ENCODE results near the gene ZEB2. TPM values are rescaled to one million over a fixed set of nuclear protein-coding genes. Genes with fewer than 3 reads are reported as not detected.

The ZEB2 gene
- total RNA-seq, 4 donors from 2014 or later, result 187 to 346 (median 266) TPM

DNA sequence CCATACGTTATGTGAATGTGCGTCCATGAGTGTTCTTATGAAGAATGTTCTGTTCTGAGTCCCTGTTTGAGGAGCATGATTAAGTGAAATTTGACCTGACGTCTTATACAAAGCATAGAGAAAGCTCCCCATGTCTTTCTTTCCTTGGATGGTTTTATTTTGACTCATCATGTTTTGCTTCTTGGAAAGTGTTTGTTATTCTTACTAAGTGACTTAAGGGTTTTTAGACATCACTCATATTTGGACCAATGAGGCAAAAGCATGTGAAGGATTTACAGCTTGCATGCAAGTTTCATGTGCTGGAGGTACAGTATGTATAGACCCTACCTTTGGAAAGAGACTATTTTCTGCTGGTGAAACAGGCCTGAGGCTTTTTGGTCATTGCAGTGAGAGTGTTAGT, 33.5 kb upstream of the ZEB2 start:
- TF ChIP-seq, protein P1, sequence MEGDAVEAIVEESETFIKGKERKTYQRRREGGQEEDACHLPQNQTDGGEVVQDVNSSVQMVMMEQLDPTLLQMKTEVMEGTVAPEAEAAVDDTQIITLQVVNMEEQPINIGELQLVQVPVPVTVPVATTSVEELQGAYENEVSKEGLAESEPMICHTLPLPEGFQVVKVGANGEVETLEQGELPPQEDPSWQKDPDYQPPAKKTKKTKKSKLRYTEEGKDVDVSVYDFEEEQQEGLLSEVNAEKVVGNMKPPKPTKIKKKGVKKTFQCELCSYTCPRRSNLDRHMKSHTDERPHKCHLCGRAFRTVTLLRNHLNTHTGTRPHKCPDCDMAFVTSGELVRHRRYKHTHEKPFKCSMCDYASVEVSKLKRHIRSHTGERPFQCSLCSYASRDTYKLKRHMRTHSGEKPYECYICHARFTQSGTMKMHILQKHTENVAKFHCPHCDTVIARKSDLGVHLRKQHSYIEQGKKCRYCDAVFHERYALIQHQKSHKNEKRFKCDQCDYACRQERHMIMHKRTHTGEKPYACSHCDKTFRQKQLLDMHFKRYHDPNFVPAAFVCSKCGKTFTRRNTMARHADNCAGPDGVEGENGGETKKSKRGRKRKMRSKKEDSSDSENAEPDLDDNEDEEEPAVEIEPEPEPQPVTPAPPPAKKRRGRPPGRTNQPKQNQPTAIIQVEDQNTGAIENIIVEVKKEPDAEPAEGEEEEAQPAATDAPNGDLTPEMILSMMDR (IDR thresholded peaks at IDR 0.05; ENCODE audit: low read depth), result no peak

DNA sequence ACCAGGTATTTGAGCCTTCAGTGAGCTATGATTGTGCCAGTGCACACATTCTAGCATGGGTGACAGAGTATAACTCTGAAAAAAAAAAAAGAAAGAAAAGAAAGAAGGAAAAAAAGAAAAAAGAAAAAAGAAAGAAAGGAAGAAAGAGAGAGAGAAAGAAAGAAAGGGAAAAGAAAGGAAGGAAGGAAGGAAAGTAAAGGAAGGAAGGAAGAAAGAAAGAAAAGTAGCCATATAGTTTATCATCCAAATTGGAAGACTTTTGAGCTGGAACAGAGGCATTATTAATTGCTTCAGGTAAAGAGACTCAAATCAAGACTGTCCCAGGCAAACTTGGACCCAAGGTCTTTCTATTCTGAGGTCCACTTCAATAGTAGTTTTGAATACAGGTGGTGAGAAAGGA, 32.9 kb upstream of the ZEB2 start:
- TF ChIP-seq, protein P1 (IDR thresholded peaks at IDR 0.05; ENCODE audit: low read depth), result no peak

DNA sequence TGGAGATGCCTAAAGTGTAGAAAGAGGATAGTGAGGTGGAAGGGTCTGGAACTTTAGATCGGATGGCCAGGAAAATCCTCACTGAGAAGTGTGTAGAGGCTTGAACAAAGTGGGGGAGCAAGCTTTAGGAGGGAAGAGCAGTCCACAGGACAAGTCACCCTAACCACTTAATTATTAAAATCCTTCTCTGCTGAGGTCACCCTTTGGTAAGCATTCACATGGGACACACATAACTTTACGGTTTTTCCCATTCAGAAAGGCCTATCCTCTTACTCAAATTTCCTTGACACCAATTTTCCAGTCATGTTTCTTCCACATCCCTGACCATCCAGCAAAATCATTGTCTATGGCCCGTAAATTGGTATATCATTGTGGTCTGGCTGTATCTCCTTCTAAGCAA, 31.0 kb upstream of the ZEB2 start:
- TF ChIP-seq, protein P1 (IDR thresholded peaks at IDR 0.05; ENCODE audit: low read depth), result no peak

DNA sequence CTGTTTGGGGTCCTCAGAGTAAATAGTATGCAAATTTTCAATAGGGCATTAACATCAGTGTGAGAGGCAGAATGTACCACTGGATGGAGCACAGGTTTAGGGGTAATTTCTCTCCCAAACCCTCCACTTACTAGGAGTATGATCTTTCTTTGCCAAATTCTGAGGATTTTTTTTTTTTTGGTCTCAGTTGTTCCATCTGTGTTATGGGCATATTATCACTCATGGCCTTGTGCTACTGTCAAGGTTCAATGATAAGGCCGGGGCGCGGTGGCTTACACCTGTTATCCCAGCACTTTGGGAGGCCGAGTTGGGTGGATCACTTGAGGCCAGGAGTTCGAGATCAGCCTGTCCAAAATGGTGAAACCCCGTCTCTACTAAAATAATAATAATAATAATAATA, 30.2 kb upstream of the ZEB2 start:
- TF ChIP-seq, protein P1 (IDR thresholded peaks at IDR 0.05; ENCODE audit: low read depth), result no peak

DNA sequence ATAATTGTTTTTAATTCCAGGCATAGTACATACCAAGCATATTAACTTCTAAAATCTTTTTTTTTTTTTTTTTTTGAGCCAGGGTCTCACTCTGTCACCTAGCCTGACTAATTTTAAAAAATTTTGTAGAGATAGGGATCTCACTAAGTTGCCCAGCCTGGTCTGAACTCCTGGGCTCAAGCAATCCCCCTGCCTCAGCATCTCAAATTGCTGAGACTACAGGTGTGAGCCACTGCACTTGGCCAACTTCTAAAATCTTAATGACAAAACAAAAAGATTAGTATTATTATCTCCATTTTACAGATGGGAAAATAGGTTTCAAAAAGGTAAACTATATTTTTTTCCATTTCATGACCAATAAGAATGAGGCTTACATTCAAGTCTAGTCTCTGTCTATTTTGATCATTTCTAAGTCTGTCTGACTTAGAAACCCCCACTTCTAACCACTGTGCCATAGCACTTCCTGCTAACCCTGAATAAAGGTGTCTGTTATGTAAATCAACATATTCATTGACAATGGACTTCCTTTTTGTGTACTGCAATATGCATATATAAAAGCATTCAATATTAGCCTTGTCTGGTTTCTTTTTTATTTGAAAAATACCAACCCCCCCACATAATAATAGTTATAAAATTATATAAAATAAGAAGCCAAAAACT, 28.7 kb upstream of the ZEB2 start:
- TF ChIP-seq, protein P1 (IDR thresholded peaks at IDR 0.05; ENCODE audit: low read depth), result no peak

DNA sequence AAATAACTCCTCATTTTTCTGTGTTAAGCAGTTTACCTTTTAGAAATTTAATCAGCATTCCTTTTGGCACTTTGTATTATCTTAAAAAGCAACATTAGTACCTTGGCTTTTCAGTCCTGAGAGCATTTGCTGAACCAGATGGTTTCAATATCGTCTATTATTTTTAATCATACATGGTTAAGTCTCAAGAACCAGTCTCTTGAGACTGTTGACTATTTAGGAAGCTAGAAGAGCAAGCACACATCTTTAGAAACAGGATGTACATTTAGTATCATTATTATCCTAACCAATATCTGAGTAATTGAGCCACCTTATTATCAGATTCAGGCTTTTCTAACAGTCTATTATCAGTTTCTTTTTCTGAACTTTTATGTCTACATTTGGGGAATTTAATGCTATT, 28.2 kb upstream of the ZEB2 start:
- TF ChIP-seq, protein P1 (IDR thresholded peaks at IDR 0.05; ENCODE audit: low read depth), result no peak

DNA sequence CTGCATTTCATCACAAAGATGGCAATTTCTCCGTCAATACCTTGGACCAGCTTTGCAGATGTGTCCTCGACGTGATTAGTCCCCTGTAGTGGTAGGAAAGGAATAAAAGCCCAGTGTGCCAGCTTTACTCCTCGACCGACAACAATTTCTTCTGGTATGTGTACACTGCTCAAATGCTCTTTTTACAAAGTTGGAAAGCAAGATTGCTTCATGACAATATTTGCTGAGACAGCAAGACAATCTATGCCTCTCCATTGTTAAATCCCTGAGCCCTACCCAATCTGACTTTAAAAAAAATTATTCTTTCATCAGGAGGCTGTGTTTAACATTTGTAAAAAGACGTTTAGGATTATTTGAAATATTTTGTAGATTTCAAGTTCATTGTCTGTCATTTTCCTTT, 27.6 kb upstream of the ZEB2 start:
- TF ChIP-seq, protein P1 (IDR thresholded peaks at IDR 0.05; ENCODE audit: low read depth), result no peak

Measured in subcutaneous adipose tissue (tissue), 4 donors.